Measurements from ENCODE around the gene JAZF1.
"Not testable (repeated sequence)": the region's sequence is repeated elsewhere in the genome, so short reads cannot be mapped to it uniquely, and the experiment has no call there.

The JAZF1 gene

DNA sequence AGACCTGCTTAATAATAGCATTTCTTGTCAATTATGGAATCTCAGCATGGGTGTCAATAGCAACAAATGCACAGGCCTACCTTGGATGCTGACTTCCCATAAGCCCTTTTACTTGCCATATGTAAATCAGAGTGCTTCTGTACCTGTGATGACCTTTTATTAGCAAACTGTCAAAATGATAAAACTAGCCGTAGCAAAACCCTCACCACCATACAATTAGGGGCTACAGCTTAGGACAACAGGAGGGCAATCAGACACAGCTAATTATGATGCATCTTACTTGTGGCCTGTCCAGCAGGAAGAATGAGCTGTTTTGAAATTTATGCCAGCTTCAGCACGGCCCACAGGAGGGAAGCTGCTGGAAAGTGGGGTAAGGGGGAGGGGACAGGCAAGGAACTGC, 239.1 kb downstream of the JAZF1 start:
- no peak for DNase-seq (ENCODE audit: low spot score)

DNA sequence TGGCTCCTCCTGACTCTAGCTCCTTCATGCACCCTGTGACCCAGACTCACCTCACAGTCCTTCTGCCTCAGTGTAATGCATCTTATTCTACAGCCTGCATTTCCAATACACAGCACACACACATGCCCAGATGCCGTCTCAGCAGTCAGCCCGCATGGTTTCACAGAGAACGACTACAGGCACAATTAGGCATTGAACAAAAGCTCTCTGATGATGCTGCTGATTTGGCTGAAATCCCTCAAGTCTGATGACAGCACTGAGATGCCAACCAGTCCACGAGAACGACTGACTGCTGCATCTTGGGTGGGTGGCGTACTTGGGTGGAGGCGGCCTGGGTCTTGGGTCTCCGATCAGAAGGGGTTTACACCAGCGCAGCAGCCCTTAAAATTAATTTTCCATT, 240.3 kb downstream of the JAZF1 start:
- no peak for DNase-seq (ENCODE audit: low spot score)

DNA sequence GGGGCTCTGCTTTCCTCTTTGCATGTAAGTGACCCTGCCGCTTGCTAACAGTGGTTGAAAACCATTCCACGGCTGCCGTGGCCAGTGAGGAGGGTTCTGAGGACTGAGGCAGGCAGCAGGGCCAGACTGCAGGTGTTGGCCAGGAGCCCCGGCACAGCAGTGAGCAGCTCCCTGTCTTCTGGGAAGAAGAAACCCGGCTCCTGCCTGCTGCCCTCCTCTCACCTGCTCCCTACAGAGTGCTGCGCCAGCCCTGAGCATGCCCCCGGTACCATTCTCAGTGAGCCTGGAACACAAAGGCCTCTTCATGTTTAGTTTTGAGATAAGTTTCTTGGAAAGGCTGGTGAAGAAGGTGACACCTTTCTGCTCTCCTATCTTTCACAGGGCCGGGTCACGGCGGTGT, 240.7 kb downstream of the JAZF1 start:
- DNase-seq (ENCODE audit: low spot score) = no peak

DNA sequence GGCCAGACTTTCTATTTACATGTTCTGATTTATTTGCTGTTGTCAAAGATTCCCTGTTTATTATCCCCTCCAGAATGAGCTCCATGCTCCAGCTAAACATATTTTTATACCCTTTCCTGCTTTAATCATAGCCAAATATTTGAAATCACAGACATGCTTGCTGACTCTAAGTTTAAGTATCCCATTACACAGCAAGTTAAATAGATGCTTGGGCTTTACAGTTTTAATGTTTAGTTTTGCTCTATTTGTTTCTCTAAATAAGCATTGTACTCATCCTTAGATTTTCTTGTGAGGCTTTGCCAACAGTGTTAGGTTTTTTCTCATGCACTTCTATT, 243.9 kb downstream of the JAZF1 start:
- no peak for DNase-seq (ENCODE audit: low spot score)

DNA sequence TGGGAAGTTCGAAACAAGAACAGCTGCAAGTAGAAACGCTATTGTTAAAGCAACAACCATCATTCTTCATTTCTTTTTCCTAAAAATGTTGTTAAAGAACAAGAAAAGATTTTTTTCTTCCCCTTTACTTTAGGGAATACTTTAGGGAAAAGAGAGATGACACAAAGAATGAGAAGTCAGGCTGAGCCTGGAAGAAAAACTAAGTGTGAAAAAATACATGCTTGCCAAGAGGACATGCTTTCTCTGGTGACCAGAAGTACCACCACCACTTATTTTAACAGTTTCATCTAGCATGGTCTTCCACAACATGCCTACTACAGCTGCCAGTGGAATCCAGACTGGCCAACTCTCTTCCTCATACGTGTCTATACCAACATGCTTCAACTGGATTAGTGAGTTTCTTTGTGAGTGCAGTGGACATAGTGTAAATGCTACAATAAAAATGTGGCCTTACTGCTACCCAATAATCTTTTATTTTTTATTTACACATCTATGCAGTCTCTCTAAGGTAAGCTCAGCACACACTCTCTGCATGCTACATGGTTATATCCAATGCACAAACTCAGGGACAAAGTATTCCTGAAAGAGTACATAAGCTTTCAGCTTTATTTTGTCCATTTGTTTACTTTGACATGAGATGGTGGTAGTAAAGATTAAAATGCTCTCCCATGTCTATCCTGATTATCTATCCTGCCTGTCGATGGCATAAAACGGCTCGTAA, 244.4 kb downstream of the JAZF1 start:
- DNase-seq (ENCODE audit: low spot score) = no peak

DNA sequence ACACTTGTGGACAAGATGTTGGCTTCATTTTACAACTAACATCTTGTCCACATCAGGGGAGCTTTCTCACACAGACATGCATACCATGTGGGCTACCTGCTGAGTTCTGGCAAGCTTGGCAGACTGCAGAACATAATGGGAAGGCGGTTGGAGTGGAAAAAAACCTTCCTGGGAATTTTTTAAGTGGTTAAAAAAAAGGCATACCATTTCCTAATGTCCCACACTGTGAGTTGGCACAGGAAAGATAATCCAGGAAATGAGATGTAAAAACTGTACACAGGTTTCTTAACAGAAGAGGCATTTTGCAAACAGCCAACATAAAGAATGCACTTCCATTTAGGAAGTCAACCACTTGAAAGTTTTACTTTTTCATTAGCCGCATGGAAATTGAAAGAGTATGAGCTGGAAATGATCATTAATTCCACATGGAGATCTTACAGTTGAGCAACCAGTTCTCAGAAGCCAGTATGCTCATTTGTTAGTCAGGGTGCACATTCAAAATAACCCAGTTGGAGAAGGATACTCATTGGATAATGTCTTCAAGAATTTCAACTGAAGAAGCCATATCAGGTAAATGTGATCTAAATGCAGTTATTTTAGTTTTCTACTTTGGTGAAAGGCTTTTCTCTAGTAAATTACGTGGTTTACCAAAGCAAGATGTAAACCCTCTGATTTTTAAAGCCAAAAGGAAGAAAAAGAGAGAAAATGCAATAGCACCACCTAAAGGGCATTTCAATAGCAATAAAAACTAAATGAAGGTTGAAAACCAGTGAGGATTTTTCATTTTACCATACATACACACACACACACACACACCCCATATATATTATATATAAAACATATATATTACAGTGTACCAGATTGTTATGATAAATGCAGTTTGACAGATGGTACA, 246.7 kb downstream of the JAZF1 start:
- DNase-seq (ENCODE audit: low spot score) = peak; percentile 63

DNA sequence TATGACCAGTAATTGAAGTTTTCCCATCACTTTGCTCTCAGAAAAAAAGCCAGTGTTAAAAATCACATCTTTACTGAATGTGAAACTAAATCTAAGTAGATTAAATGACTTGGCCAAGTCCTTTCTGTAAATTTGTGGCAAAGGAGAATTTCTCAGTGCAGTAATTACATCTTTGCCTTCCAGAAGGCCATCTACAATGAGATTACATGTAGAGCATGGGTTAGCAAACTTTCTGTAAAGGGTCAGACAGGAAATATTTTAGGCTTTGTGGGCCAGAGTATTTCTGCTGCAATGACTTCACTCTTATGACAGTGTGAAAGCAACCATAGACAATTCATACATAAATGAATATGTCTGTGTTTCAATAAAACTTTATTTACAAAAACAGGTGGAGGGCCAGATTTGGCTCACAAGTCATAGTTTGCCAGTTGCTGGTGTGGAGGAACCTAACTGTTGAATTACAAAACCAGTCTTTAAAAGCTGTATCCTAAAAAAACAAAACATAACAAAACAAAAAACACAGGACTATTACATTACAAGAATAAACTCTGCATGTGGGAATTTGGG, 249.6 kb downstream of the JAZF1 start:
- no peak for DNase-seq (ENCODE audit: low spot score)

DNA sequence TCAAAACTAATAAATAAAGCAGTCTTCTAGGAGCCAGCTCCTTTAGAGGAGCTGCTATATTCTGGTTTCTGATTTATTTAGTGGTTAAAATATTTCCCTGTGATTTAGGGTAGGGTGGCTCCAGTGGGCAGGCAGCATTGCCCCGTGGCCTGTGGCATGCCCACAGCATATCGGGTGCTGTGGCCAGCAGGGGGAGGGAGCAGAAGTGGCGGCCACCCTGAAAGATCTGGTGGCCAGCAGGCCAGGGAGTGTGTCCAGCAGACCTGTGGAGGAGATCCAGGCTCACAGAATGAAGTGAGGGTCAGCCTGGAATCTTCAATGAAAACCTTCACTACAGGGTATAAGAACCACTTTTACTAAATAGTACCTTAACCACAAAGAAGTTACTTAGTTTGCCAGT, 251.5 kb downstream of the JAZF1 start:
- DNase-seq (ENCODE audit: low spot score) = no peak

DNA sequence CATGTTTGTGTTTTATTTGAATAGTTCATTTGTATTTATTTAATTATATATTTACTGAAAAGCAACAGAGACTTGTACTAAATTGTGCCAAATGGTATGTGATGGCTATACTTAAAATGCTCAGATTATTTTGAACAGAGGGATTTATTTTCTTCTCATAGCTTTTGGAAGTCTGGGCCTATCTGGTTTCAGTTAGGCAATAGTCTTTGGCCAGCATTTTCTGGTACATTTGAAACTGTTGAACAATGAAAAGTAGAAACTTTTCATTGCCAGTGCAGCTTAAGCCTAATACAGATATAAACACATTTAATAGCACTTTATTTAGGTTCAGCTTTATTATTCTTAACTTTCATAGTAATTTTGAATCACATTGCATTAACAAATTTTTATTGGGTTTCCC, 252.6 kb downstream of the JAZF1 start:
- no peak for DNase-seq (ENCODE audit: low spot score)

DNA sequence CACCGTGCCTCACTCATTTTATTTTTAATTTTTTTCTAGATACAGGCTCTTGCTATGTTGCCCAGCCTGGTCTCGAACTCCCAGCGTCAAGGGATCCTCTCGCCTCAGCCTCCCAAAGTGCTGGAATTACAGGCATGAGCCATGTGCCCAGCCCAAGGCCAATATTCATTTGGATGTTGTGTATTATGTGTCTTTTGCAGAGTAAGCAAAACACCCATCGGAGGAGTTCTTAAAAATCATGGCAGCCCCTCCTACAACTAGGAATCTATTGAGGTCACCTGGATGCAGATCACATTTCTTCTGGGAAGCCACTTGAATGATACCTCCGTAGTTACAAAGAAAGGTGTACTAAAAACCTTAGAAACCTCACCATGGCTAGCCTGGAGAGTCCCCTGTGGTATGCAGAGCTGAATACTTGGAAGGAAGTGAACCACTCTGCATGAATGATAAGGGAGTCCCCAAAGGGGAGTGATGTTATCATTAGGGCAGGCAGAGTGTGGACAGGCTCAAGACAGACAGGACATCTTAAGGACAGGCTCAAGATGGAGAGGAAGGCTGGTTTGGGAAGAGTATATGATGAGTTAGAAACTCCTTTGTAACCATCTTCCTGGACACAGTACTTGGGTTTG, 254.9 kb downstream of the JAZF1 start:
- DNase-seq (ENCODE audit: low spot score) = no peak

DNA sequence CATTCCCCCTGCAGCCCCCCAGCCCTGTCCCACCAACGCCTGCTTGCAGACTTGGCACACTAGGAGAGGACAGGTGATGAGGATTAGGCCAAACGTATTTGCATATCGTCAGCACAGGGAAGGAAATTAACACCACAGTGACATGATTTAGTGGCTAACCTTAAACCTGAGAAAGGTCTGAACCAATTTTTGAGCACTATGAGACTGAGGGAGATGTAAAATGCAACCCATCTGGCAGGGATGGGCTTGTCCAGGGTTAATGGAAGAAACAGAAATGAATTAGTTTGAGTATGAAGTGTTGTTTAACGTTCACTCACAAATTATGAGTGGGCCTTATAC, 257.0 kb downstream of the JAZF1 start:
- DNase-seq (ENCODE audit: low spot score) = no peak

DNA sequence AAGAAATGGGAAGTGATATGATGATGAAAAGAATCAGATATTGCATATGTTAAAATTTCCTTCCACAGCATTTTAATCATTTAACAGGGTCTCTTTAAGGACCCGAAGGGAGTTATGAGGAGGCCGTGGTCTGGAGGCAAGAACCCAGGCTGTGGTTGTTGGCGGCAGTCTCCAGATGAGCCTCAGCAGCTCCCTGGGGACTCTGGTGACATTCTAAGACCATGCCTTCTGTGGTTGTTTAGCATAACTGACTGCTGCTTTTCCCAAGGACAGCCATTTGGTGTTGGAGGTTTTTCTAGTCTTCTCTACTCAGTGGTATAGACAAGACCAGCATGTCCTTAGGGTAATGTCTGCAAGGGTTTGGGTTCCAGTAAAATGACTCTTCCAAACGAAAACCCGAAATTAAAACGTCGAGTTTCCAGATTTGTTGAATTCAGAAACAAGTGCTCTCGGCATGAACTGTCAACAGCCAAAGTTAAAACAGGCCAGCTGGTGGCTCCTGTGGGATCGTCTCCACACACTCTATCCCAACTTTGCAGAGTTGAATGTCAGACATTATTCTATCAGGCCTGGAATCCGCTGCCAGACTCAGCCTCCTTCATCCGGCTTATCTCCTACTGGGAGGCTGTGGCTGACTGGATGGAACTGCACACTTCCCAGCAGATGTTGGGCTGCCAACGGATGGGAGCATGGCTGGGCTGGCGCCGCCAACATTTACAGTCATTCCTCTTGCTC, 257.5 kb downstream of the JAZF1 start:
- no peak for DNase-seq (ENCODE audit: low spot score)

DNA sequence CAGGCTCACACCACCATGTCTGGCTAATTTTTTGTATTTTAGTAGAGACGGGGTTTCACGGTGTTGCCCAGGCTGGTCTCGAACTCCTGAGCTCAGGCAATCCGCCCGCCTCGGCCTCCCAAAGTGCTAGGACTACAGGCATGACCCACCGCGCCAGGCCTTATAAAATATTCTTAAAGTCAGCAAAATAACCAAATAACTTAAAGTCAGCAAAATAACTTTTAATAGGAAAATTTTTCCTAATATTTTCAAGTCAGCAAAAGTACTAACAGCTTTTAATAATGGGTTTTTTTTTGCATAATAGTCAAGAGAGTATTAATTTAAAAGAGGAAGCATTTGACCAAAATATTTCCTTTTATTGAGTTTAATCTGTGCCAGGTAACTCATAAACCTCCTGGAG, 258.2 kb downstream of the JAZF1 start:
- not testable (repeated sequence) for DNase-seq (ENCODE audit: low spot score)

DNA sequence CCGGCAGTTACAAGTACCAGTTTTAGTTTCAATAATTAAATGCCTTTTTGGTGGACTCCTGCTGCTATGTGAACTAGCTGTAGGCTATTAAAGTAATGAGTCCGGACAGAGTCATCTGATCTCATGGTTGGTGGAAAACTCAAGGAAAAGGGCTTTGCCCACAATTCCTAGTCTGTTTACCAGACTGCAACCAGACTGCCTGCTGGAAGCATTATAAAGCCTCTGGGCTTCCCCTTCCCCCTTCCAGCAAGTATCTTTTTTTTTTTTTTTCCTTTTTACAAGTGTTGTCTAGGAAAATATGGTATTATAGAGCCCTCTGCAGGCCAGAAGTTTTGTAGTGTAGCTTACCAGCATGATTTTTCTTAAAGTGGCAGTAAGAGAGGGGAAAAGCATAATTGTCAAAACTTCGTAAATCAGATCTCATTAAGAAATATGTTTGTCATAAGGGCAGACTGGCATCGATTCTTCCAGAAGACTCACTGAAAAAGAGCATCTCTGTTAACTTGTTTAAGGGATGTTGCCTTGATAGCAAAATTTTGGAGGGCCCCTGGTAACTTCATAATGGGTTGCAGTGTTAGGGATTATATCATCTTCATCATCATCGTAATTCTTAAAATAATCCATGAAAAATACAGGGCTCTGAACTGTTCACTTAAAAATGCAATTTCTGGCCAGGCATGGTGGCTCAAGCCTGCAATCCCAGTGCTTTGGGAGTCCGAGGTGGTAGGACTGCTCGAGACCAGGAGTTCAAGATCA, 259.3 kb downstream of the JAZF1 start:
- DNase-seq (ENCODE audit: low spot score) = peak; percentile 71

DNA sequence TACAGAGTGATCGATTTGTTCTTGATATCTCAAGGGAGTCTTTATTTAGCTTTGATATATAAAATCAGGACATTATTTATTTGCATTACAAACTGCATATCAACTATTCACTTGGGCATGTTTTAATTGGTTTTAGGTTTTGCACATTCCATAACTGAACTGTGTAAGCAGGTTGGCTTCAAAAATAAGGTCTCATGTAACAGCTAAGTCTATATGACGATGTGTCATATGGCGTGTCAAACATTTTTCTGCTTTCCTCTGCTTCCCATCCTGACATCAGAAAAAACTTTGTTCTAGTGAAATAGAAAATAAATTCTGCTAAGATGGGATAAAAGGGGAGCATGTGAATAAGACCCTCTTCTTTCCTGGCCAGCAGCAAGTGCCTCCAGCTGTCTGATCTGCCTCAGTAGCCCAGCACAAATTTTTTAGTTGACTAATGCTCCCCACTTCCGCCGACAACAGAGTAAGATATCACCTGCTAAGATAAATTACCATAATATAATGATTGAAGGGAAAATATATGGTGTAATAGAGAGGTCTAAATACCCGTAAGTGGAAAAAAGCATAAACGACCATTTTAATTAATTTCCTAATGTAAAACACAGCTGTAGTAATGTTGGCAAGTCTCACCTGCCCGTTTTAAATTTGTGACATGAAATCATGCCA, 260.2 kb downstream of the JAZF1 start:
- no peak for DNase-seq (ENCODE audit: low spot score)

DNA sequence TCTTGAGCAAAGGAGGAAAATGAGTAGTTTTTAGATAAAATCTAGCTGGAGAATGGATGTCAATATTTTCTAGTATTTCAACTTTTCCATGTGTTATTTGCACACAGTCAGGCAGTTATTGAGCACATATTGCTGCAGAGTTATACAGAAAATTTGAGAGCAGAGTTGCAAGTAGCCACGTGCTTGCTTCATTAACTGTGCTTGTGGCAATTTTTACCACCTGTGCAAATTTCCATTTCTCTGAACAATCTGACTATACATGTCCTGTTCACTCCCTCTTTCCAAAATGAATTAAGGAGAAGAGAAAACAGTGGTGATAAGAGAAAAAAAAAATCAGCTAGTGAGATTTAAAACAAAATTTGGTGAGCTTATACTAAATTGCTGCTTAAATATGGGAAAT, 262.1 kb downstream of the JAZF1 start:
- DNase-seq (ENCODE audit: low spot score) = no peak

DNA sequence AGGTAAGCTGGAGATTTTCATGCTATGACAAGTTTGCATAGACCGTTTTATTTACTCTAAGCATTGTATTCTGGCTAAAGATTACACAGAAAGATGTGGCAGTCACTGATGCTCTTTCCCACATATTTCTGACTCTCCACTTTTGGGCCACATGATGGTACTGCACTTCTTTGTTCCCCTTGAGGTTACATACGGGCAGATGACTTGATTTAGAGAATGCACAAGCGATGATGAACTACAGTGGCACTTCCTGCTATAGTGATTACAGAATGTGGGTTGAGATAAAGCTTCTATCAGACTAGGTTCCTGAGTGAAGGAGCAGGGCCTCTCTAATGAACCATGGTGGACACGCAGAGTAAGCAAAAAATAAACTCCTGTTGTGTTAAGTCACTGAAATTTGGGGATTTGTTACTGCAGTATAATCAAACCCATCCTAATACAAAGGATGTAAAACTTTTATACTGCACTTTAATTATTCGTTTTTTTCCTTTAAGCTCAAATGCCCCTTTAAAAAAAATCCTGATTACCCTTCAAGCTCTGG, 262.8 kb downstream of the JAZF1 start:
- DNase-seq (ENCODE audit: low spot score) = no peak

DNA sequence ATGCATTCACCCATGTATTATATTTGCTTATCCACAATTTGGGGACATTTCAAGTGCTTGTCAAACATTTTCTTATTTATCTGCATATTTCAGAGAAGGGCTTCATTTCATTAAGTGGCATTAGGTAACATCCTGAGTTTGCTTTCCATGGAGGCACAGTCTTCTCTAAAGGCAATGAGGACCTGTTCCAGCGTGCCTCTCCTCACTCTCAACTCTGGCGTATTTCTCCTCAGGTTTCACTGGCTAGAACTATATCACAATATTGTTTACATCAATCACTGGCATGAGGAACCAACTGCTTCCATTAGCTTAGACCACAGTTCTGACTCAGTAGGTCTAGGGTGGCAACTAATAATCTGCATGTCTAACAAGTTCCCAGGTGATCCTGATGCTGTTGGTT, 263.5 kb downstream of the JAZF1 start:
- DNase-seq (ENCODE audit: low spot score) = no peak

DNA sequence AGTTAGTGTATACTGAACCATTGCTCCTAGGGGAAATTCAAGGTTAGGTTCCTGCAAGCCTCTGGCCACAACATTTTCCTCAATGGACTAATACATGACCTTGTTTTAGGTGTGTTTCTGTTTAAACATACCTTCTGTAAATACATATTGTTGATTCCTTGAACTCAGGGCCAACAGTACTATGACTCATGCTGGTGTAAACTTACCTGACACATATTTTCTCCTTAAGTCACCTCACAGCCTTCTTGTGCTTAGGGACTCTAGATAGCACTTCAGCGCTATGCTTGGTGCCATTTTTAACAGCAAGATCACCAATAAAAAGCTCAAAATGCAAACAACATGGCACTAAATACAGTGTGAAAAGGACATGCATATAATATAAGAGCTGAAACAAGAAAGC, 264.2 kb downstream of the JAZF1 start:
- no peak for DNase-seq (ENCODE audit: low spot score)

DNA sequence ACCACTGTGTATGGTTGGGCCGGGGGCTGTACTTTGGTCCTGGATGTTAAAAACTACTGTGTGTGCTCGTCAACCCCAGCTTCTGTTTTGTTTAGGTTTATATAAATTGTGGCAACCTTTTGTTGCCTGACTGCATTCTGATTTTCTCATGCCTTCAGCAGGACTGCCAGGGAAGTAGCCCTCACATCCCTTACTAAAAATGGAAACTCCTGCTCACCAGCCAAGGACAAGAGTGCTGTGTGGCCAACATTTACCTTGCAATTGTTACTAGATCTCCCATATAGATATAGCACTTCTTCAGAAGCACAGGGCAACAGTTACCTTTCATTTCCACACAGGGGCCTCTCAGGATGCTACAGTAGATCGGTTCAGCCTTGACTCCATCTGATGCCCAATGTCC, 266.2 kb downstream of the JAZF1 start:
- DNase-seq (ENCODE audit: low spot score) = no peak

DNA sequence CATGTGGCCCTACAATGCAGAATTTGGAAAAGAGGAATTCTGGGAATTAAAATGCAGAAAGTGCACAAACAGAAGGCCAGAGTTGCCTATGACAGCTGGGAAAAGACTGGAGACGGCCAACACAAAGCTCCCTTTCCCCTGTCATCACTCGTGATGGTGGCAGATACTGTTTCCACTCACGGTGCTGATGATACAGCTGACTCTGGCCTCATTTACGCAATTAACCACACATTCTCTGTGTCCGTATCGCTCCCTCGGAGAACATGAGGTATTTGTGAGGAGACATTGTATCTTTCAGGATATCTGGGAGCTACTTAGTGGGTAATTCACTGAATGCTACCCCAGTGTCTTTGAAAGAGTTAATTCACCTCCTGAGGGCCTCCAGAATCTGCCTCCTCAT, 267.8 kb downstream of the JAZF1 start:
- DNase-seq (ENCODE audit: low spot score) = no peak

Measured in AG20443 (cell line).